Activated CD8-positive, alpha-beta T cell treated with anti-CD3 and anti-CD28 coated beads for 36 hours (primary cell): ENCODE data around the gene IL6ST. TPM values are rescaled to one million over a fixed set of nuclear protein-coding genes. Genes with fewer than 3 reads are reported as not detected.
"Not testable (repeated sequence)": the region's sequence is repeated elsewhere in the genome, so short reads cannot be mapped to it uniquely, and the experiment has no call there.

Experiments used
- ATAC-seq: fragments of 200-7000 bp; cut with Tn5 transposase; one replicate; pipeline ENCODE4 v1.10.0; 2021; ENCODE audit warnings: mild to moderate bottlenecking, moderate library complexity
- CTCF ChIA-PET: fragments of 350-600 bp; sonication (Branson Sonifier 250); formaldehyde crosslinking; loops from one replicate; lab custom pipeline; 2021; ENCODE audit warnings: antibody characterized with exemption; lab: Charles Lee
- POLR2A ChIA-PET: fragments of 350-600 bp; sonication (Branson Sonifier 250); formaldehyde crosslinking; loops from one replicate; lab custom pipeline; 2021; ENCODE audit warnings: antibody characterized with exemption; lab: Charles Lee
- DNase-seq: peaks from one replicate; pipeline ENCODE4 v3.0.0-alpha.2; 2020
- H3K27ac Mint-ChIP-seq: one replicate; pipeline ENCODE4 v1.8.0; 2021; ENCODE audit warnings: mild to moderate bottlenecking, mixed read lengths
- H3K27me3 Mint-ChIP-seq: one replicate; pipeline ENCODE4 v1.8.0; 2021; ENCODE audit warnings: mixed read lengths
- H3K36me3 Mint-ChIP-seq: one replicate; pipeline ENCODE4 v1.8.0; 2021; ENCODE audit warnings: low read depth, mixed read lengths
- H3K4me1 Mint-ChIP-seq: one replicate; pipeline ENCODE4 v1.8.0; 2021; ENCODE audit warnings: low read depth, mixed read lengths
- H3K4me3 Mint-ChIP-seq: one replicate; pipeline ENCODE4 v1.8.0; 2021; ENCODE audit warnings: mild to moderate bottlenecking, moderate library complexity, mixed read lengths
- H3K9me3 Mint-ChIP-seq: one replicate; pipeline ENCODE4 v1.8.0; 2021; ENCODE audit warnings: mixed read lengths
- intact Hi-C: fragments of 100-400 bp; cut with micrococcal nuclease; formaldehyde crosslinking; loops from one replicate; pipeline ENCODE4 v1.10.0; 2022
- total RNA-seq, 2 experiments: library from RNA; stranded (reverse); gene quantifications; one replicate each; pipeline ENCODE4 v1.2.3, GENCODE V29; 2021
- TF ChIP-seq, protein P1 (sequence below): fragments of 200-600 bp; IDR thresholded peaks from one replicate; pipeline ENCODE4 v1.8.0; 2022; ENCODE audit warnings: antibody characterized with exemption, mild to moderate bottlenecking

Gene IL6ST
- total RNA-seq, 2 experiments from 2014 or later = 31.4 to 35.3 TPM

DNA sequence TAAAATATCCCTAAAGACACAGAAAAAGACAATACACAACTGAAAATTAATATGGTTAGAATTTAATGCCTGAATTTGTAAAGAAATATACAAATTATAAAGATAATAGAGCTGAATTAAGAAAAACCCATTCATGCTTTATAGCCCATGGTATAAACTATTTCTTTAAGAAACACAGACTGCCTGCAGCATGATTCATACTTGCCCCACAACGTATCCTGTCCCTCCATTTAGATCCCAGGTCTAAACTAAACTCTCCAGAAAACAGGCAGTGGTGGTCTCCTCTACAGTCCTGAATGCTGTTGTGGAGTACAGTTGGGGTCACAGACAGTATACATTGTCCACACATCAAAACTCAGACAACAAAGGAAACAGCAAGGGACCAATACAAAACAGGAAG lies 24.8 kb downstream of the IL6ST start:
- CTCF ChIA-PET = interaction anchor here (0.6 to 1.4 kb wide), 3 partner anchors 10 to 519 kb away, joined by 3 to 6 read pairs (median 3); no protein-coding TSS in a partner anchor
- Mint-ChIP-seq H3K4me1 (peaks cover 37% of the 10 kb centered on the region), H3K36me3 (peaks cover 37% of the 10 kb centered on the region), H3K4me3 (no peak overlapping the region), H3K9me3 (no peaks in the 10 kb centered on the region), H3K27me3 (no peaks in the 10 kb centered on the region), H3K27ac (peak overlapping the region; percentile 64)
- no peak for ATAC-seq
- POLR2A ChIA-PET = no interaction called here
- TF ChIP-seq, protein P1, sequence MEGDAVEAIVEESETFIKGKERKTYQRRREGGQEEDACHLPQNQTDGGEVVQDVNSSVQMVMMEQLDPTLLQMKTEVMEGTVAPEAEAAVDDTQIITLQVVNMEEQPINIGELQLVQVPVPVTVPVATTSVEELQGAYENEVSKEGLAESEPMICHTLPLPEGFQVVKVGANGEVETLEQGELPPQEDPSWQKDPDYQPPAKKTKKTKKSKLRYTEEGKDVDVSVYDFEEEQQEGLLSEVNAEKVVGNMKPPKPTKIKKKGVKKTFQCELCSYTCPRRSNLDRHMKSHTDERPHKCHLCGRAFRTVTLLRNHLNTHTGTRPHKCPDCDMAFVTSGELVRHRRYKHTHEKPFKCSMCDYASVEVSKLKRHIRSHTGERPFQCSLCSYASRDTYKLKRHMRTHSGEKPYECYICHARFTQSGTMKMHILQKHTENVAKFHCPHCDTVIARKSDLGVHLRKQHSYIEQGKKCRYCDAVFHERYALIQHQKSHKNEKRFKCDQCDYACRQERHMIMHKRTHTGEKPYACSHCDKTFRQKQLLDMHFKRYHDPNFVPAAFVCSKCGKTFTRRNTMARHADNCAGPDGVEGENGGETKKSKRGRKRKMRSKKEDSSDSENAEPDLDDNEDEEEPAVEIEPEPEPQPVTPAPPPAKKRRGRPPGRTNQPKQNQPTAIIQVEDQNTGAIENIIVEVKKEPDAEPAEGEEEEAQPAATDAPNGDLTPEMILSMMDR = no peak
- no peak for DNase-seq
- intact Hi-C loops = no loop called here

DNA sequence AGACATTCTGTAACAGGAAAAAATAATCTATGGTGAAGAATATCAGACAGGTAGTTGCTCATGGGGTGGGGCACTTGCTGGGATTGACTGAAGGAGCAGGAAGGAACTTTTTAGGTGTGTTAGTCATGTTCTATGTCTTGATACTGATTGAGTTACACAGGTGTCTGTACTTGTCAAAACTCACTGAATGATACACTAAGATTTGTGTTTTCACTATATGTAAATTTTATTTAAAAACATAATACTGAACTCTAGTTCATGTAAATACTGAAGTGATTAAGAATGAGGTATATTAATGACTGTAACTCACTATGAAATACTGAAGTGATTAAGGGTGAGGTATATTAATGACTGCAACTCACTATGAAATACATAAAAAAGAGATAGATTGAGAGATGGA lies 28.5 kb downstream of the IL6ST start:
- H3K27ac Mint-ChIP-seq = peak overlapping the region; percentile 6
- ATAC-seq (no peak), DNase-seq (no peak)
- no peaks in the 10 kb centered on the region for H3K9me3 Mint-ChIP-seq
- no peaks in the 10 kb centered on the region for H3K27me3 Mint-ChIP-seq
- ChIA-PET CTCF (no interaction called here), POLR2A (no interaction called here)
- TF ChIP-seq, protein P1 = no peak
- peaks cover 25% of the 10 kb centered on the region for H3K4me1 Mint-ChIP-seq
- intact Hi-C loops = no loop called here
- H3K36me3 Mint-ChIP-seq = peaks cover 32% of the 10 kb centered on the region
- H3K4me3 Mint-ChIP-seq = no peak overlapping the region

GRCh38 chr5:55965525-55965924 lies 29.2 kb downstream of the IL6ST start:
- Mint-ChIP-seq H3K4me1 (peaks cover 21% of the 10 kb centered on the region), H3K36me3 (peaks cover 33% of the 10 kb centered on the region), H3K4me3 (no peak overlapping the region), H3K27ac (no peak overlapping the region), H3K27me3 (no peaks in the 10 kb centered on the region), H3K9me3 (no peaks in the 10 kb centered on the region)
- ChIA-PET CTCF (no interaction called here), POLR2A (no interaction called here)
- intact Hi-C loops = no loop called here
- no peak for ATAC-seq
- TF ChIP-seq, protein P1 = no peak
- DNase-seq = no peak

- ATAC-seq (no peak), DNase-seq (no peak)
- H3K27ac Mint-ChIP-seq = no peak overlapping the region
- ChIA-PET POLR2A (interaction anchor here (1.0 kb wide), 1 partner anchor 10 kb away, joined by 3 read pairs; no protein-coding TSS in a partner anchor), CTCF (interaction anchor here (2.1 kb wide), 1 partner anchor 9 kb away, joined by 6 read pairs; no protein-coding TSS in a partner anchor)
- no peaks in the 10 kb centered on the region for H3K9me3 Mint-ChIP-seq
- peaks cover 34% of the 10 kb centered on the region for H3K36me3 Mint-ChIP-seq
- TF ChIP-seq, protein P1 = no peak
- H3K4me1 Mint-ChIP-seq = peaks cover 12% of the 10 kb centered on the region
- intact Hi-C loops = no loop called here
- H3K4me3 Mint-ChIP-seq = no peak overlapping the region
- H3K27me3 Mint-ChIP-seq = no peaks in the 10 kb centered on the region
Observed at GRCh38 chr5:55960779-55961178, 34.0 kb downstream of the IL6ST start.

- Mint-ChIP-seq H3K9me3 (no peaks in the 10 kb centered on the region), H3K4me1 (peaks cover 8% of the 10 kb centered on the region), H3K27ac (no peak overlapping the region), H3K36me3 (peaks cover 41% of the 10 kb centered on the region), H3K27me3 (no peaks in the 10 kb centered on the region), H3K4me3 (no peak overlapping the region)
- intact Hi-C loops = no loop called here
- CTCF ChIA-PET = interaction anchor here (2.1 kb wide), 1 partner anchor 10 kb away, joined by 6 read pairs; no protein-coding TSS in a partner anchor
- TF ChIP-seq, protein P1 = no peak
- DNase-seq (no peak), ATAC-seq (no peak)
- POLR2A ChIA-PET = no interaction called here
Observed at GRCh38 chr5:55959208-55959607, 35.6 kb downstream of the IL6ST start.

DNA sequence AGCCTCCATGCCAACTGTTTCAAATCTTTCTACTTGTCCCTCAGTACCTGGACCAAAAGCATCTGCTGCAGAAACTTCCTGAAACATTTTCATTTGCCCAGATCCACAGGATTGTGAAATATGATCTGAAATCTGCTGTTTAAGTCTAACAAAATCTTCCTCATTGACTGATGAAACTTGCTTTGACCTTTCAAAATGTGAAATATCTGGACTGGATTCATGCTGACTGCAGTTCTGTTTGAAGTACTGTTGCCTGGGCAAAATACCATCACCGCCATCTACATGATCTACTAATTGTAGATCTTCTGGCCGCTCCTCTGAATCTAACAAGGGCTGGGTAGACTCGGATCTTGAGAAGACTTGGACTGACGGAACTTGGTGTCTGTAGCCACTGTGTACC lies 53.6 kb downstream of the IL6ST start:
- intact Hi-C loops, CTCF ChIA-PET, H3K4me3 Mint-ChIP-seq, POLR2A ChIA-PET, ATAC-seq, H3K4me1 Mint-ChIP-seq, DNase-seq, H3K27me3 Mint-ChIP-seq, H3K9me3 Mint-ChIP-seq: not testable (repeated sequence)
- peak overlapping the region; percentile 29 for H3K27ac Mint-ChIP-seq
- peaks cover 27% of the 10 kb centered on the region for H3K36me3 Mint-ChIP-seq

DNA sequence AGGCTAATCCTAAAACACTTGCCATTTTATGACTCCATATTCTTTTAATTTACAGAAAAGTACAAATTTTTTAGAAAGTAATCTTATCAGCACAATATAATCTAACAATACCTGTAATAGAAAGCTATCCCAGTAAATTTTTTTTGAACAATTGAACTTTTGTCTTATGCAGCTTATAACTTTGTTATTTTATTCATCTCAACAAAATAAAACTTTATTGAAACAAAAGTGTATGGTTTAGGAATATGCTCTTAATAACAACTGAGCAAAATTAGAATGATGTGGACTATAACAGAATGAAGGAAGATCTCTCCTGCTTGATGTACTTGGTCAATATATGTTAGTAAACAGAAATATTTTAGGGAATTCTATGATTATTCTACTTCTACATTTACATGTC lies 57.2 kb downstream of the IL6ST start:
- H3K4me3 Mint-ChIP-seq, H3K9me3 Mint-ChIP-seq, H3K4me1 Mint-ChIP-seq, POLR2A ChIA-PET, H3K27me3 Mint-ChIP-seq, H3K27ac Mint-ChIP-seq, ATAC-seq, intact Hi-C loops, DNase-seq: not testable (repeated sequence)
- CTCF ChIA-PET = interaction anchor here (0.6 to 4.4 kb wide), 16 partner anchors 9 to 1091 kb away, joined by 3 to 106 read pairs (median 6); partner anchors contain the start of gene ANKRD55
- peaks cover 12% of the 10 kb centered on the region for H3K36me3 Mint-ChIP-seq
